LNCaP clone FGC (cell line): ENCODE measurements around the gene AGRN.

ENCODE experiments used
- DNase-seq: peaks from one replicate; pipeline ENCODE4 v3.0.0-alpha.2; 2011; ENCODE audit warnings: low read depth
- H3K4me3 ChIP-seq: 2 replicates; pipeline ENCODE4 v1.5.1; 2011; ENCODE audit warnings: mild to moderate bottlenecking, low read depth, low read length, control low read depth
- TF ChIP-seq, protein P1 (sequence below): IDR thresholded peaks from 2 replicates; pipeline ENCODE4 v1.5.1; 2012; ENCODE audit warnings: mild to moderate bottlenecking; ENCODE audit not compliant: control insufficient read depth, insufficient read depth; ENCODE audit errors: extremely low read depth

Gene AGRN

DNA sequence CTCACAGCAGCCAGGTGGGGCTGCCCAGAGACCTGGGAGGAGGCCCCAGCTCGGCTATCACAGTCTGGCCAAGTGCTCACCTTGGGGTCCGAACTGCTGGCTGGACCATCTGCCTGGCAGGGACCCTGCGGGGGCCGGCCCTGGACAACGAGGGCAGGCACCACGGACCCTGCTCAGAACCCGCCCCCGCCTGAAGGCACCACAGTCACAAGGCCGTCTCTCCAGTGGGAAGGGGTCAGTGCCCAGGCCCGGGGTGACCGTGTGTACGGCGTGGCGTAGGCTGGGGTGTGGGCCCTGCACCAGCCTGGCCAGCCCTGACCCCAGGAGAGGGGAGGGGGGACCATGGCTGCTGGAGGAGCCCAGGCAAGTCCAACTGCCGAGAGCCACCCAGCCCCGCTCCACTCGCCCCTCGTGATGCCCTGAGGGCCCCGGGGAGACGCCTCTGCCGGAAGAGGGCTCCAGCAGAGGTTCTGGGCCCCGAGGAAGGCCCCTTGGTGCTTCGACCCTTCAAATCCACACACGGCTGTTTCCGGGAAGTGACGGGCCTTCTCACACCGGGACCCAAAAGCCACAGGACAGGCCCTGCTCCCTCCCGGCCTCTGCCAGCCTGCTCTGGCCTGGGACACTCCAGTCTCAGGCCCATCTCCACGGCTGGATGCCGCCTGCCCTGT is 65.4 kb downstream of the AGRN start:
- DNase-seq, result no peak
- TF ChIP-seq, protein P1, sequence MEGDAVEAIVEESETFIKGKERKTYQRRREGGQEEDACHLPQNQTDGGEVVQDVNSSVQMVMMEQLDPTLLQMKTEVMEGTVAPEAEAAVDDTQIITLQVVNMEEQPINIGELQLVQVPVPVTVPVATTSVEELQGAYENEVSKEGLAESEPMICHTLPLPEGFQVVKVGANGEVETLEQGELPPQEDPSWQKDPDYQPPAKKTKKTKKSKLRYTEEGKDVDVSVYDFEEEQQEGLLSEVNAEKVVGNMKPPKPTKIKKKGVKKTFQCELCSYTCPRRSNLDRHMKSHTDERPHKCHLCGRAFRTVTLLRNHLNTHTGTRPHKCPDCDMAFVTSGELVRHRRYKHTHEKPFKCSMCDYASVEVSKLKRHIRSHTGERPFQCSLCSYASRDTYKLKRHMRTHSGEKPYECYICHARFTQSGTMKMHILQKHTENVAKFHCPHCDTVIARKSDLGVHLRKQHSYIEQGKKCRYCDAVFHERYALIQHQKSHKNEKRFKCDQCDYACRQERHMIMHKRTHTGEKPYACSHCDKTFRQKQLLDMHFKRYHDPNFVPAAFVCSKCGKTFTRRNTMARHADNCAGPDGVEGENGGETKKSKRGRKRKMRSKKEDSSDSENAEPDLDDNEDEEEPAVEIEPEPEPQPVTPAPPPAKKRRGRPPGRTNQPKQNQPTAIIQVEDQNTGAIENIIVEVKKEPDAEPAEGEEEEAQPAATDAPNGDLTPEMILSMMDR, result no peak
- H3K4me3 ChIP-seq, result no peak overlapping the region

DNA sequence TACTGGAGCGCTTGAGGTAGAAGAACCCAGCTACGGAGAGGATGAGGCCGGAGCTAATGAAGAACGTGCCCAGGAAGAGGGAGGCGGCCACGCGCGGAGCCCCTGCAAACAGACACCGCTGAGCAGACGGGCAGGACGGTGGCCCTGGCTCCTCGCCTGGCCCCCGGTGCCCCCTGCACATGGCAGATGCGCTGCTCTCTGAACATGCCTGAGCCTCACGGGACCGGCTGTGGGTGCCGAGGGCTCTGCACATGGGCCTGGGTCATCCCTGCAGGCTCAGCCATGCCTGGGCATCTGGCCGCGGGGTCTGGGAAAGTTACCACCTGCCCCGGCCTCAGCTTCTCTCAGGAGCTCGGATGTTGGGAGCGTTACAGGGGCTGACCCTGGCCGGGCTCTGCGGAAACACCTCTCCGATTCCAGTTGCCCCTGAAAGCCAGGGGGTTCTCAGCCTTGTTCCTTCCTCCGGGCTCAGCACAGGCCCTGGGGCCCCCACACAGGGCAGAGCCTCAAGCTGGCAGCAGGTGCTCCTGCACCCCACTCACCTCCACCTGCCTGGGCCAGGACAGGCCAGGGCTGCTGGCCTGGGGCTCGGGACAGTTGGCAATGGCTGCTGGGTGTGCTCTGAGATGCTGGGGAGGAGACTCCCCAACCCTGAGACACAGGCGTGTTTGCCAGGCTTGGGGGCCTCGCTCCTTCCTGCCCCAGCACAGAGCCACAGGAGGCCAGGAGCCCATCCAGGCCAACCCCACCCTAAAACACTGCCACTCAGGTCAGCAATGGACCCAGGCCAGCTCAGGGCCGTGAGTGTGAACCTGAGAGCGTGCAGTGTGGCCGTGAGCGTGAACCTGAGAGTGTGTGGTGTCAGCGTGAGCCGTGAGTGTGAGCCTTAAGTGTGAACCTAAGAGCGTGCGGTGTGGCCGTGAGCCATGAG is 66.3 kb downstream of the AGRN start:
- TF ChIP-seq, protein P1, result no peak

DNA sequence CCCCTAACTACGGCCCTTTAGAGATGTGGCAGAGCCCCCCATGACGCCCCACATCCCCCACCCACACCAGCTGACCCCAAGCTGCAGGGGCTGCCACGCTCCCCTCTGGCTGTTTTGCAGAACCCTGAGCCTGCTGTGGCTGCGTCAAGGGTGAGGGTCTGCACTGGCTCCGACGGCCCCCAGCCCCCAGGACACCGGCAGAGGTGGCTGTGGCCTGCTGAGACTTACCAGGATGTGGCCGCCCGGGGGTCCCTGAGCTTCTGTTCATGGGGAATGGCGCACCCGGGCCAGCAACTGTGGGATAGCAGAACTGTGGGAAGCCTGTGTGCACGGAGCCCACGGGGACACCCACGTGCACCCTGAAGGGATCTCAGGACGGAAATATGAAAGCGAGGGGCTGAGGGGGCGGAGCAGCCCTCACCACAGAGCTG is 67.0 kb downstream of the AGRN start:
- no peak overlapping the region for H3K4me3 ChIP-seq
- TF ChIP-seq, protein P1, result no peak
- DNase-seq, result no peak

More for the DNA sequence above, 66.3 kb downstream of the AGRN start:
- no peak overlapping the region for H3K4me3 ChIP-seq
- no peak for DNase-seq

DNA sequence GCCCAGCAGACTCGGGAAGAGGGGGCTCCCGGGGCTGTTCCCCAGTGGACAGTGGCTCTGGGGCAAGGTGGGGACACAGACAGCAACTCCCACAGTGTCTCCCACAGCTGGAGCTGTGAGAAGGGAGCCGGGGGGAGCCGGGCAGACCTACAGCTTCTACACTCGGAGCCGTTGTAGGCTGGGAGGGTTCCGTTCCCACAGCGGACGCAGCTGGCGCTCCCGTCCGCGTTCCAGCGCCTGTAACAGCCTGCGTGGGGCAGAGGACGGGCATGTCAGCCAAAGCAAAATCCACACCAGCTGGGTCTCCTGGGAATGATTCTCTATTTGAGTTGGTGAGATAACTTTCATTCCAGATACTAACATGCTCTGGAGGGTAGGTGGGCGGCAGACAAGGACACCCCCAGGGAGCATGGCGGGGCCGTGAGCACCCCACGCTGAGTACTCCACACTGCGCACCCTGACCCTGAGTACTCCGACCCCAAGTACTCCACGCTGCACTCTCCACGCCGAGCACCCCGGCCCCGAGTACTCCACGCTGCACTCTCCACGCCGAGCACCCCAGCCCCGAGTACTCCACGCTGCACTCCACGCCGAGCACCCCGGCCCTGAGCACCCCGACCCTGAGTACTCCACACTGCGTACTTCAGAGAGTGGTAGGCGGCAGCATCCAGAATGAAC is 67.6 kb downstream of the AGRN start:
- no peak for DNase-seq
- TF ChIP-seq, protein P1, result no peak
- no peak overlapping the region for H3K4me3 ChIP-seq

DNA sequence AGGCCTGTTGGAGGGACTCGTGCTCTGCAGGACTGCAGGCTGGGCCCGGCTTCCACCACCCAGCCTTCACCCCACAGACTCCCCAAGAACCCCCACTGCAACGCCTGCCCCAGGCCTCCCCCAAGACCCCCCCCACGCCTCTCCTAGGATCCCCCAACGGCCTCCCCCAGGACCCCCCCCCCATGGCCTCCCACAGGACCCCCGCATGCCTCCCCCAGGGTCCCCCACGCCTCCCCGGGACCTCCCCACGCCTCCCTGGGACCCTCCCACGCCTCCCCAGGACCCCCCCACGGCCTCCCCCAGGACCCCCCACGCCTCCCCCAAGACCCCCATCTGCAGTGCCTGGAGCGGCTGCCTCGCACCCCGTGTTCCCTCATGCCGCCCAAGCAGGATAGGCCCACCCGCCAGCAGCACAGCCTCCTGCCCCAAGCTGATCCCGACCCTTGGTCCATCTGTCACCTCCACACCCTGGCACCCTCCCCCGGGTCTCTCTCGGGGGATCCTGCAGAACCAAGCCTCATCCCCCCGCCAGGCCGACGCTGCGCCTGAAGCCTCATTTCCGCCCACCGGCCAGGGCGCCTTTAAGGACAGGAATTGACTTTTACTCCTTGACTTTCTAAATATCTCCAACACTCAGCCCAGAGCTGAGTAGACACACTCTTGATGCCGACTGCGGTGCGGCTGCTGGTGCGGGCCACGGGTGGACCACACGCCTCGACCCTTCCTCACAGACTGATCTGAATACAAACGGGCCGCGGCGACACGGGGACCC is 68.3 kb downstream of the AGRN start:
- no peak overlapping the region for H3K4me3 ChIP-seq
- no peak for DNase-seq

More for the DNA sequence above, 68.3 kb downstream of the AGRN start:
- TF ChIP-seq, protein P1, result no peak
